K562 (cell line): ENCODE data around the gene TAS1R3. TPM values are rescaled to one million over a fixed set of nuclear protein-coding genes. Genes with fewer than 3 reads are reported as not detected.
A peak's percentile ranks its signal among the peaks of the same experiment; 100 is the strongest.

Source experiments
- ATF1 ChIP-seq, 2 experiments: fragments of 450-650 bp in 1 of 2; IDR thresholded peaks; 2 replicates each; pipeline ENCODE4 v1.6.1; 2016; ENCODE audit warnings: missing compliant biosample characterization in 1 of 2, missing genetic modification characterization in 1 of 2
- CCAR2 ChIP-seq: fragments of 200-400 bp; formaldehyde crosslinking; IDR thresholded peaks from 2 replicates; pipeline ENCODE4 v1.6.1; 2017; ENCODE audit warnings: mild to moderate bottlenecking, low read depth, low read length
- DNMT1 ChIP-seq: fragments of 450-650 bp; IDR thresholded peaks from 2 replicates; pipeline ENCODE4 v1.6.1; 2016; ENCODE audit warnings: antibody characterized with exemption, mild to moderate bottlenecking
- HIVEP1 ChIP-seq: fragments of 250-450 bp; sonication (Bioruptor Pico); IDR thresholded peaks from 2 replicates; pipeline ENCODE4 v1.4.0; 2020; ENCODE audit warnings: mild to moderate bottlenecking
- HNRNPLL ChIP-seq: fragments of 200-400 bp; formaldehyde crosslinking; IDR thresholded peaks from 2 replicates; pipeline ENCODE4 v1.6.1; 2017; ENCODE audit warnings: low read length, low read depth, mild to moderate bottlenecking; ENCODE audit not compliant: poor library complexity, severe bottlenecking
- MEIS2 ChIP-seq: fragments of 450-650 bp; IDR thresholded peaks from 2 replicates; pipeline ENCODE4 v1.6.1; 2014; ENCODE audit warnings: mild to moderate bottlenecking; ENCODE audit not compliant: partially characterized antibody
- MXD1 ChIP-seq: fragments of 250-450 bp; sonication (Bioruptor Pico); IDR thresholded peaks from 2 replicates; pipeline ENCODE4 v1.8.0; 2021; ENCODE audit warnings: borderline replicate concordance, mild to moderate bottlenecking, moderate library complexity; ENCODE audit not compliant: poor library complexity, severe bottlenecking
- NCOR1 ChIP-seq: fragments of 450-650 bp; IDR thresholded peaks from 2 replicates; pipeline ENCODE4 v1.6.1; 2016; ENCODE audit warnings: mild to moderate bottlenecking, moderate library complexity
- NEUROD1 ChIP-seq: fragments of 150-350 bp; IDR thresholded peaks from 2 replicates; pipeline ENCODE4 v1.6.1; 2014; ENCODE audit warnings: borderline replicate concordance, low read length, low read depth; ENCODE audit not compliant: partially characterized antibody
- NFRKB ChIP-seq: fragments of 450-650 bp; IDR thresholded peaks from 2 replicates; pipeline ENCODE4 v1.6.1; 2016; ENCODE audit warnings: low read depth
- STAG1 ChIP-seq: sonication (generic); formaldehyde crosslinking; IDR thresholded peaks from 2 replicates; pipeline ENCODE4 v1.5.0; 2020; ENCODE audit warnings: missing genetic modification reagents, borderline replicate concordance
- TCF7L2 ChIP-seq: fragments of 150-350 bp; IDR thresholded peaks from 2 replicates; pipeline ENCODE4 v1.6.1; 2016; ENCODE audit warnings: low read depth, mild to moderate bottlenecking, low read length, moderate library complexity
- TFAP4 ChIP-seq: sonication (generic); formaldehyde crosslinking; IDR thresholded peaks from 2 replicates; pipeline ENCODE4 v1.8.0; 2022; ENCODE audit warnings: missing genetic modification reagents, mild to moderate bottlenecking, moderate library complexity, borderline replicate concordance
- THRAP3 ChIP-seq: fragments of 450-650 bp; IDR thresholded peaks from 2 replicates; pipeline ENCODE4 v1.6.1; 2016; ENCODE audit warnings: mild to moderate bottlenecking, inconsistent platforms, borderline replicate concordance
- ZBTB17 ChIP-seq: fragments of 450-650 bp; formaldehyde crosslinking; IDR thresholded peaks from 2 replicates; pipeline ENCODE4 v1.4.0; 2020; ENCODE audit warnings: mild to moderate bottlenecking
- ZC3H8 ChIP-seq: fragments of 450-650 bp; IDR thresholded peaks from 2 replicates; pipeline ENCODE4 v1.6.1; 2017
- ZNF174 ChIP-seq: fragments of 250-450 bp; sonication (Bioruptor Pico); IDR thresholded peaks from 2 replicates; pipeline ENCODE4 v1.4.0; 2020; ENCODE audit warnings: mild to moderate bottlenecking
- ZNF263 ChIP-seq: sonication (generic); formaldehyde crosslinking; IDR thresholded peaks from 2 replicates; pipeline ENCODE4 v1.8.0; 2022; ENCODE audit warnings: mild to moderate bottlenecking, missing genetic modification reagents, borderline replicate concordance
- ZNF583 ChIP-seq: fragments of 250-450 bp; sonication (Bioruptor Pico); IDR thresholded peaks from 2 replicates; pipeline ENCODE4 v1.4.0; 2020
- ZNF764 ChIP-seq: fragments of 250-450 bp; sonication (Bioruptor Pico); IDR thresholded peaks from 2 replicates; pipeline ENCODE4 v1.4.0; 2020; ENCODE audit warnings: low read depth, mild to moderate bottlenecking, moderate library complexity
- polyA plus RNA-seq, 8 experiments: library from polyadenylated mRNA; depleted of rRNA in 4 of 8; stranded (reverse) in 5 of 8; unstranded in 3 of 8; fragments of >200 nt; fragmentation: Nextera tagmentation in 2 of 8; fragmentation: Illumina TruSeq in 1 of 8; extraction: Ambion mirVana in 2 of 8; extraction: Trizol in 1 of 8; gene quantifications; 2 replicates each; pipeline versions ENCODE4 v1.2.1 to v1.2.3, GENCODE V29; 2011 to 2014; ENCODE audit warnings: inconsistent platforms in 1 of 8, missing spikeins in 1 of 8
- total RNA-seq, 7 experiments: library from RNA; depleted of rRNA in 6 of 7; stranded (reverse); fragments of >200 nt in 6 of 7; fragmentation: Illumina TruSeq in 2 of 7; extraction: Trizol in 2 of 7; gene quantifications; 2 replicates each; pipeline versions ENCODE4 v1.2.1 to v1.2.3, GENCODE V29; 2011 to 2021; ENCODE audit warnings: low replicate concordance in 1 of 7
- TF ChIP-seq, protein P1 (sequence below): fragments of 250-450 bp; sonication (Bioruptor Pico); IDR thresholded peaks from 2 replicates; pipeline ENCODE4 v1.5.0; 2020; ENCODE audit warnings: mild to moderate bottlenecking
- TF ChIP-seq, protein P2 (sequence below): sonication (generic); formaldehyde crosslinking; IDR thresholded peaks from 2 replicates; pipeline ENCODE4 v1.8.1; 2022; ENCODE audit warnings: missing genetic modification reagents
- TF ChIP-seq, protein P3 (sequence below): IDR thresholded peaks from 2 replicates; pipeline ENCODE4 v1.6.1; 2012; ENCODE audit warnings: low read depth, low read length, improper control_type of control experiment, borderline replicate concordance

TAS1R3 gene
- total and polyA plus RNA-seq, 9 of the 15 experiments (the other 6 are each of a cell fraction or from before 2014, with no cell fraction given): 0.07 to 0.13 TPM; not detected in 7

DNA sequence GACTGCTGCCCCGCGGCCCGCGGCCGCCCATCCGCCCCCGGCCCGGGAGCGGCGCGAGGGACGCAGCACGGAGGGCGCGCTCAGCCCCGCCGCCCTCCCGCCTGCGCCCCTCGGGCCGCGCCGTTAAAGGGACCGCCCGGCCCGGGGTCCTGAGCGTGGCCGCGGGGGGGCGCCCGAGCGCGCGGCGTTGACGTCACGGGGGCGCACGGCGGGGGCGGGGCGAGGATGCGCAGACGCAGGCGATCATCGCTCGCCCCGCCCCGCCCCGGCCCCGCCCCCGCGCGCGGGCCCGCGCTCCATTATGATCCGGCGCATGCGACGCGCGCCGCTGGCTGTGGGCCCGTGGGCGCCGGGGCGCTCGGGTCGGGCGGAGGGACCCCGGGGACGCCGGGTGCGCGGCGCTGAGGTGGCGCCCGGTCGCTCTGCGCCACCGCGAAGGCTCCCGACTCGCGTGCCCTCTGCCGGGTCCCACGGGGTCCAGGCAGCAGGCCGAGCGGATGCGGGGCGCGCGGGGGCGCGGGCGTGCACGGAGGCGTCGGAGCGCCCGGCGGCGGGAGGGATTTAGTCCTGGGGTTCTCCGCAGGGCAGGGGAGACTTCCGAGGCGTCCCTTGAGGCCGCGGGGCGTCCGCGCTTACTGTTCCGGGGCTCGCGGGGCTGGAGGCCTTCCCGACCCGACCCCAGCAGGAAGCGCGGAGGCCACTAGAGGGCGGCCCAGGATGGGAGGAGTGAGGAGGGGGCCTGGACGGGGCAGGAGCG lies 18.4 kb downstream of the TAS1R3 start, which contains the start of gene DVL1 (continued):
- TF ChIP-seq THRAP3: no peak
- TF ChIP-seq TFAP4 (CRISPR knock-in tag): peak; percentile 53; the same call in 1 of the 2 replicates
- no peak for TF ChIP-seq MXD1 (CRISPR knock-in tag)
- TF ChIP-seq CCAR2: no peak
- TF ChIP-seq STAG1: 0 out of 2 replicates have a peak, but pooled peaks have one; percentile 34
- peak; percentile 81; the same call in 1 of the 2 replicates for TF ChIP-seq ZNF583
- no peak for TF ChIP-seq ZNF174
- no peak for TF ChIP-seq ATF1 (CRISPR knock-in tag; IDR thresholded peaks at IDR 0.05)
- peak; percentile 29; the same call in 1 of the 2 replicates for TF ChIP-seq ATF1 (tag; IDR thresholded peaks at IDR 0.05)
- TF ChIP-seq, protein P1, sequence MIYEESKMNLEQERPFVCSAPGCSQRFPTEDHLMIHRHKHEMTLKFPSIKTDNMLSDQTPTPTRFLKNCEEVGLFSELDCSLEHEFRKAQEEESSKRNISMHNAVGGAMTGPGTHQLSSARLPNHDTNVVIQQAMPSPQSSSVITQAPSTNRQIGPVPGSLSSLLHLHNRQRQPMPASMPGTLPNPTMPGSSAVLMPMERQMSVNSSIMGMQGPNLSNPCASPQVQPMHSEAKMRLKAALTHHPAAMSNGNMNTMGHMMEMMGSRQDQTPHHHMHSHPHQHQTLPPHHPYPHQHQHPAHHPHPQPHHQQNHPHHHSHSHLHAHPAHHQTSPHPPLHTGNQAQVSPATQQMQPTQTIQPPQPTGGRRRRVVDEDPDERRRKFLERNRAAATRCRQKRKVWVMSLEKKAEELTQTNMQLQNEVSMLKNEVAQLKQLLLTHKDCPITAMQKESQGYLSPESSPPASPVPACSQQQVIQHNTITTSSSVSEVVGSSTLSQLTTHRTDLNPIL (CRISPR knock-in tag): no peak
- TF ChIP-seq HIVEP1 (CRISPR knock-in tag): no peak
- no peak for TF ChIP-seq NEUROD1
- TF ChIP-seq DNMT1: no peak
- TF ChIP-seq NCOR1: no peak
- no peak for TF ChIP-seq ZNF764 (CRISPR knock-in tag)
- no peak for TF ChIP-seq NFRKB
- no peak for TF ChIP-seq TCF7L2
- no peak for TF ChIP-seq HNRNPLL
- no peak for TF ChIP-seq ZC3H8
- TF ChIP-seq MEIS2: no peak
- TF ChIP-seq, protein P2, sequence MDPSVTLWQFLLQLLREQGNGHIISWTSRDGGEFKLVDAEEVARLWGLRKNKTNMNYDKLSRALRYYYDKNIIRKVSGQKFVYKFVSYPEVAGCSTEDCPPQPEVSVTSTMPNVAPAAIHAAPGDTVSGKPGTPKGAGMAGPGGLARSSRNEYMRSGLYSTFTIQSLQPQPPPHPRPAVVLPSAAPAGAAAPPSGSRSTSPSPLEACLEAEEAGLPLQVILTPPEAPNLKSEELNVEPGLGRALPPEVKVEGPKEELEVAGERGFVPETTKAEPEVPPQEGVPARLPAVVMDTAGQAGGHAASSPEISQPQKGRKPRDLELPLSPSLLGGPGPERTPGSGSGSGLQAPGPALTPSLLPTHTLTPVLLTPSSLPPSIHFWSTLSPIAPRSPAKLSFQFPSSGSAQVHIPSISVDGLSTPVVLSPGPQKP (CRISPR knock-in tag): no peak
- TF ChIP-seq ZNF263 (CRISPR knock-in tag): no peak; the same call in 1 of the 2 replicates
- TF ChIP-seq ZBTB17: peak; percentile 78
- TF ChIP-seq, protein P3, sequence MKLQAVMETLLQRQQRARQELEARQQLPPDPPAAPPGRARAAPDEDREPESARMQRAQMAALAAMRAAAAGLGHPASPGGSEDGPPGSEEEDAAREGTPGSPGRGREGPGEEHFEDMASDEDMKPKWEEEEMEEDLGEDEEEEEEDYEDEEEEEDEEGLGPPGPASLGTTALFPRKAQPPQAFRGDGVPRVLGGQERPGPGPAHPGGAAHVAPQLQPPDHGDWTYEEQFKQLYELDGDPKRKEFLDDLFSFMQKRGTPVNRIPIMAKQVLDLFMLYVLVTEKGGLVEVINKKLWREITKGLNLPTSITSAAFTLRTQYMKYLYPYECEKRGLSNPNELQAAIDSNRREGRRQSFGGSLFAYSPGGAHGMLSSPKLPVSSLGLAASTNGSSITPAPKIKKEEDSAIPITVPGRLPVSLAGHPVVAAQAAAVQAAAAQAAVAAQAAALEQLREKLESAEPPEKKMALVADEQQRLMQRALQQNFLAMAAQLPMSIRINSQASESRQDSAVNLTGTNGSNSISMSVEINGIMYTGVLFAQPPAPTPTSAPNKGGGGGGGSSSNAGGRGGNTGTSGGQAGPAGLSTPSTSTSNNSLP: no peak
